Stomach (tissue), 4 donors: ENCODE measurements around the gene NDUFAF3.

Source experiments
- POLR2A ChIP-seq, 4 donors: fragments of 450-650 bp; IDR thresholded peaks; one replicate each; pipeline ENCODE4 v1.6.1; 2016; ENCODE audit warnings: antibody characterized with exemption in 4 of 4, control low read depth in 2 of 4, mild to moderate bottlenecking in 1 of 4, moderate library complexity in 1 of 4
- POLR2AphosphoS5 ChIP-seq, 3 donors: sonication (generic); formaldehyde crosslinking; IDR thresholded peaks; one replicate each; pipeline ENCODE4 v1.6.1; 2016; ENCODE audit warnings: antibody characterized with exemption in 3 of 3
- TF ChIP-seq, protein P1 (sequence below), 7 experiments: fragments of 450-650 bp in 4 of 7; fragments of 200-600 bp in 3 of 7; sonication (generic) in 3 of 7; IDR thresholded peaks; one replicate each; pipeline ENCODE4 v1.5.1; 2016 to 2019; ENCODE audit warnings: antibody characterized with exemption in 7 of 7, control low read depth in 2 of 7, mild to moderate bottlenecking in 1 of 7

DNA sequence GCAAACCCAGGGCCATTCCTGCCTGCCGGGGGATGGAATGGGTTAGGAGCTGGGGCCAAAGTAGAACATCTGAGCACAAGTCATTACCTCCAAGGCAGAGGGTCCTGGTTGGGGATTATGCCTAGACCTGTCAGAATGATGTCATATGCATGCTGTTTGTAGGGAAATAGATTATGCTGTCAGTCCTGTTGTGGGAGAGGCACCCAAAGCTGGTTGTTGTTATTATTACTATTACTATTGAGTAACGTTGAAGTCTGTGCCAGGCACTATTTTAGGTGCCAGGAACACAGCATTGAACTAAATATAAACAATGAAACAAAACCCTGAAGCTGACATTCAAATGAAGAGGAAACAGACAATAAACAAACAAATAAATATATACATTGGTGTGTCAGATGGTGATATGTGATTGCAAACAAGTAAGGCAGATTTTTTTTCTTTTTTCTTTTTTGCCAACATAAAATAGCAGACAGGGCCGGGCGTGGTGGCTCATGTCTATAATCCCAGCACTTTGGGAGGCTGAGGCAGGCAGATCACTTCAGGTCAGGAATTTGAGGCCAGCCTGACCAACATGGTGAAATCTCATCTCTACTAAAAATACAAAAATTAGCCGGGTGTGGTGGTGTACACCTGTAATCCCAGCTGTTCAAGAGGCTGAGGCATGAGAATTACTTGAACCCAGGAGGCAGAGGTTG, 29.9 kb upstream of the NDUFAF3 start:
- TF ChIP-seq, protein P1, sequence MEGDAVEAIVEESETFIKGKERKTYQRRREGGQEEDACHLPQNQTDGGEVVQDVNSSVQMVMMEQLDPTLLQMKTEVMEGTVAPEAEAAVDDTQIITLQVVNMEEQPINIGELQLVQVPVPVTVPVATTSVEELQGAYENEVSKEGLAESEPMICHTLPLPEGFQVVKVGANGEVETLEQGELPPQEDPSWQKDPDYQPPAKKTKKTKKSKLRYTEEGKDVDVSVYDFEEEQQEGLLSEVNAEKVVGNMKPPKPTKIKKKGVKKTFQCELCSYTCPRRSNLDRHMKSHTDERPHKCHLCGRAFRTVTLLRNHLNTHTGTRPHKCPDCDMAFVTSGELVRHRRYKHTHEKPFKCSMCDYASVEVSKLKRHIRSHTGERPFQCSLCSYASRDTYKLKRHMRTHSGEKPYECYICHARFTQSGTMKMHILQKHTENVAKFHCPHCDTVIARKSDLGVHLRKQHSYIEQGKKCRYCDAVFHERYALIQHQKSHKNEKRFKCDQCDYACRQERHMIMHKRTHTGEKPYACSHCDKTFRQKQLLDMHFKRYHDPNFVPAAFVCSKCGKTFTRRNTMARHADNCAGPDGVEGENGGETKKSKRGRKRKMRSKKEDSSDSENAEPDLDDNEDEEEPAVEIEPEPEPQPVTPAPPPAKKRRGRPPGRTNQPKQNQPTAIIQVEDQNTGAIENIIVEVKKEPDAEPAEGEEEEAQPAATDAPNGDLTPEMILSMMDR (IDR thresholded peaks at IDR 0.05), result no peak
- TF ChIP-seq POLR2AphosphoS5 (IDR thresholded peaks at IDR 0.05), result no peak
- TF ChIP-seq POLR2A (IDR thresholded peaks at IDR 0.05), result no peak
